Panc1 (cell line): ENCODE data around the gene CYP2W1. TPM values are rescaled to one million over a fixed set of nuclear protein-coding genes. Genes with fewer than 3 reads are reported as not detected.

Source experiments
- ATAC-seq: fragments of 200-7000 bp; cut with Tn5 transposase; 2 replicates; pipeline ENCODE4 v1.9.1; 2020; ENCODE audit warnings: mild to moderate bottlenecking, moderate library complexity
- BruUV-seq: library from RNA; stranded (reverse); fragments of 400-500 nt; replicated peaks from 2 replicates; lab custom pipeline; 2021; lab: Mats Ljungman, UMichigan
- CTCF ChIA-PET: fragments of 300-600 bp; sonication (Branson Sonifier 250); formaldehyde crosslinking; loops from one replicate; lab custom pipeline; 2022; ENCODE audit warnings: antibody characterized with exemption; lab: Charles Lee
- POLR2A ChIA-PET: fragments of 300-600 bp; sonication (Branson Sonifier 250); formaldehyde crosslinking; loops from one replicate; lab custom pipeline; 2022; ENCODE audit warnings: antibody characterized with exemption; lab: Charles Lee
- DNase-seq: peaks from one replicate; pipeline ENCODE4 v3.0.0-alpha.2; 2010; ENCODE audit warnings: low read depth, low spot score
- H3K27ac ChIP-seq: 2 replicates; pipeline ENCODE4 v1.5.1; 2011; ENCODE audit warnings: mild to moderate bottlenecking, low read length, inconsistent platforms
- H3K27me3 ChIP-seq: fragments of 200-500 bp; sonication (Bioruptor generic); 2 replicates; pipeline ENCODE4 v1.6.0; 2014; ENCODE audit warnings: low read length, inconsistent platforms; ENCODE audit not compliant: control insufficient read depth, insufficient read depth
- H3K36me3 ChIP-seq: fragments of 200-500 bp; sonication (Bioruptor generic); 2 replicates; pipeline ENCODE4 v1.5.1; 2014; ENCODE audit warnings: inconsistent platforms, mild to moderate bottlenecking, low read length, moderate library complexity; ENCODE audit not compliant: control insufficient read depth, insufficient read depth
- H3K4me1 ChIP-seq: 2 replicates; pipeline ENCODE4 v1.5.1; 2011; ENCODE audit warnings: inconsistent platforms, mild to moderate bottlenecking, low read length, moderate library complexity; ENCODE audit not compliant: control insufficient read depth, insufficient read depth
- H3K4me3 ChIP-seq, 2 experiments: 2 replicates each; pipeline ENCODE4 v1.5.1; 2011 to 2012; ENCODE audit warnings: low read depth in 2 of 2, low read length in 2 of 2, mild to moderate bottlenecking in 2 of 2, inconsistent platforms in 1 of 2, moderate library complexity in 1 of 2
- H3K9me3 ChIP-seq: fragments of 200-500 bp; sonication (Bioruptor generic); 2 replicates; pipeline ENCODE4 v1.5.1; 2014; ENCODE audit warnings: low read depth, mild to moderate bottlenecking, inconsistent platforms, low read length, moderate library complexity; ENCODE audit not compliant: control insufficient read depth, insufficient read depth
- CTCF ChIP-seq: fragments of 450-650 bp; IDR thresholded peaks from 2 replicates; pipeline ENCODE4 v1.5.1; 2017; ENCODE audit warnings: mild to moderate bottlenecking
- POLR2AphosphoS5 ChIP-seq: IDR thresholded peaks from 2 replicates; pipeline ENCODE4 v1.6.1; 2012; ENCODE audit warnings: mild to moderate bottlenecking, low read depth, low read length, moderate library complexity
- REST ChIP-seq, 2 experiments: IDR thresholded peaks; 2 replicates each; pipeline ENCODE4 v1.6.1; 2011 to 2012; ENCODE audit warnings: low read depth in 2 of 2, control low read depth in 1 of 2, low read length in 1 of 2, mild to moderate bottlenecking in 1 of 2, moderate library complexity in 1 of 2; ENCODE audit not compliant: insufficient read depth in 1 of 2
- SIN3A ChIP-seq: IDR thresholded peaks from 2 replicates; pipeline ENCODE4 v1.6.1; 2012; ENCODE audit warnings: low read depth, mild to moderate bottlenecking, low read length, moderate library complexity, borderline replicate concordance; ENCODE audit not compliant: insufficient read depth
- TCF7L2 ChIP-seq: IDR thresholded peaks from 2 replicates; pipeline ENCODE4 v1.6.1; 2011; ENCODE audit warnings: mild to moderate bottlenecking, low read depth, low read length, inconsistent platforms
- in situ Hi-C: cut with HindIII; loops from 2 replicates; pipeline ENCODE4 v1.10.0; 2016; ENCODE audit warnings: low sequenced_read_pairs, low pct_unique_long_range_greater_than_20kb
- intact Hi-C: fragments of 100-400 bp; cut with micrococcal nuclease; formaldehyde crosslinking; loops from one replicate; pipeline ENCODE4 v1.10.0; 2022; ENCODE audit not compliant: unreplicated experiment
- total RNA-seq: library from RNA; stranded (reverse); gene quantifications from one replicate; pipeline ENCODE4 v1.2.1, GENCODE V29; 2021; ENCODE audit not compliant: unreplicated experiment

The CYP2W1 gene
- total RNA-seq, 1 experiment from 2014 or later: 0.74 TPM

GRCh38 chr7:976901-977325 is 6.1 kb upstream of the CYP2W1 start:
- CTCF ChIA-PET: no interaction called here
- ATAC-seq (no peak), DNase-seq (no peak)
- Histone ChIP-seq H3K4me3 (no peak overlapping the region), H3K36me3 (peaks cover 13% of the 10 kb centered on the region), H3K4me1 (peaks cover 16% of the 10 kb centered on the region), H3K27me3 (no peaks in the 10 kb centered on the region), H3K27ac (no peak overlapping the region; the same call in 1 of the 2 replicates), H3K9me3 (no peaks in the 10 kb centered on the region)
- POLR2A ChIA-PET: no interaction called here
- intact Hi-C loops (no loop called here), in situ Hi-C loops (no loop called here)
- BruUV-seq: no TSS peak
- no peak for TF ChIP-seq CTCF
- no peak for TF ChIP-seq POLR2AphosphoS5
- TF ChIP-seq REST (IDR thresholded peaks at IDR 0.05; ENCODE audit: insufficient read depth in 1 of 2, low read depth in 2 of 2, low read length in 1 of 2): no peak
- no peak for TF ChIP-seq TCF7L2
- TF ChIP-seq SIN3A: no peak

GRCh38 chr7:977326-978048 is 5.5 kb upstream of the CYP2W1 start:
- no TSS peak for BruUV-seq
- H3K36me3 ChIP-seq: peaks cover 8% of the 10 kb centered on the region
- H3K27me3 ChIP-seq: no peaks in the 10 kb centered on the region
- H3K27ac ChIP-seq: peak overlapping the region; percentile 14; the same call in 1 of the 2 replicates
- ChIA-PET CTCF (no interaction called here), POLR2A (no interaction called here)
- intact Hi-C loops (no loop called here), in situ Hi-C loops (no loop called here)
- ATAC-seq (no peak), DNase-seq (no peak)
- H3K9me3 ChIP-seq: no peaks in the 10 kb centered on the region
- TF ChIP-seq SIN3A (no peak), POLR2AphosphoS5 (no peak)
- H3K4me1 ChIP-seq: peaks cover 16% of the 10 kb centered on the region
- no peak overlapping the region for H3K4me3 ChIP-seq

GRCh38 chr7:978049-978346 is 5.0 kb upstream of the CYP2W1 start:
- intact Hi-C loops: no loop called here
- in situ Hi-C loops: no loop called here

More at GRCh38 chr7:978049-978346, 5.0 kb upstream of the CYP2W1 start:
- Histone ChIP-seq H3K36me3 (peaks cover 2% of the 10 kb centered on the region), H3K27ac (peak overlapping the region; percentile 14; the same call in 1 of the 2 replicates), H3K27me3 (no peaks in the 10 kb centered on the region), H3K4me1 (peaks cover 16% of the 10 kb centered on the region), H3K9me3 (no peaks in the 10 kb centered on the region), H3K4me3 (no peak overlapping the region)
- DNase-seq (no peak), ATAC-seq (no peak)
- no peak for TF ChIP-seq REST (IDR thresholded peaks at IDR 0.05; ENCODE audit: insufficient read depth in 1 of 2, low read depth in 2 of 2, low read length in 1 of 2)
- POLR2A ChIA-PET: no interaction called here
- no TSS peak for BruUV-seq
- CTCF ChIA-PET: no interaction called here
